Midbrain (tissue), 1 donor: ENCODE measurements around the gene PRKCE.

Experiments used
- DNase-seq: peaks from one replicate; lab custom pipeline; 2025; lab: John Stamatoyannopoulos, UW

Gene PRKCE

GRCh38 chr2:46118656-46119371, 467.3 kb downstream of the PRKCE start:
- DNase-seq = no peak

- DNase-seq = no peak
These were observed 468.0 kb downstream of the PRKCE start for GRCh38 chr2:46119453-46119852.

- DNase-seq = no peak
These were observed 469.5 kb downstream of the PRKCE start for GRCh38 chr2:46120792-46121555.

GRCh38 chr2:46122318-46122976, 471.0 kb downstream of the PRKCE start:
- DNase-seq = no peak

GRCh38 chr2:46123013-46123412, 471.5 kb downstream of the PRKCE start:
- no peak for DNase-seq

- no peak for DNase-seq
These were observed 474.3 kb downstream of the PRKCE start for GRCh38 chr2:46125798-46126197.

- DNase-seq = no peak
These were observed 475.1 kb downstream of the PRKCE start for GRCh38 chr2:46126571-46126970.

GRCh38 chr2:46127176-46127575, 475.7 kb downstream of the PRKCE start:
- no peak for DNase-seq

GRCh38 chr2:46130511-46130910, 479.0 kb downstream of the PRKCE start:
- DNase-seq = no peak

GRCh38 chr2:46132996-46133395, 481.5 kb downstream of the PRKCE start:
- no peak for DNase-seq

- no peak for DNase-seq
These were observed 483.2 kb downstream of the PRKCE start for GRCh38 chr2:46134531-46135227.

GRCh38 chr2:46135228-46135855, 483.9 kb downstream of the PRKCE start:
- no peak for DNase-seq

- no peak for DNase-seq
These were observed 484.5 kb downstream of the PRKCE start for GRCh38 chr2:46135958-46136357.

GRCh38 chr2:46136481-46136880, 485.0 kb downstream of the PRKCE start:
- no peak for DNase-seq

GRCh38 chr2:46136953-46137352, 485.5 kb downstream of the PRKCE start:
- no peak for DNase-seq

- DNase-seq = no peak
These were observed 491.3 kb downstream of the PRKCE start for GRCh38 chr2:46142546-46143428.

GRCh38 chr2:46143429-46144132, 492.1 kb downstream of the PRKCE start:
- no peak for DNase-seq

- no peak for DNase-seq
These were observed 492.8 kb downstream of the PRKCE start for GRCh38 chr2:46144133-46144800.

GRCh38 chr2:46145017-46145416, 493.5 kb downstream of the PRKCE start:
- no peak for DNase-seq

GRCh38 chr2:46145840-46146239, 494.4 kb downstream of the PRKCE start:
- DNase-seq = no peak
